K562 (cell line): Measurements from ENCODE around the gene ZNF778. TPM values are rescaled to one million over a fixed set of nuclear protein-coding genes. Genes with fewer than 3 reads are reported as not detected.

Experiments used
- ATAC-seq: fragments of 200-7000 bp; cut with Tn5 transposase; 3 replicates; pipeline ENCODE4 v1.9.1; 2020; ENCODE audit warnings: moderate library complexity
- BruUV-seq: library from RNA; stranded (reverse); fragments of 400-500 nt; replicated peaks from 2 replicates; lab custom pipeline; 2021; lab: Mats Ljungman, UMichigan
- CTCF ChIA-PET: fragments of 300-600 bp; formaldehyde crosslinking; extraction: SDS; loops from one replicate; lab custom pipeline; 2021; ENCODE audit warnings: low intra/inter-chr PET ratio; lab: Yijun Ruan, JAX
- POLR2A ChIA-PET: fragments of 300-600, 350-650 bp; sonication (Branson Sonifier 250); formaldehyde crosslinking; extraction: SDS; loops from one replicate; lab custom pipeline; 2021; ENCODE audit warnings: antibody characterized with exemption, inconsistent platforms; lab: Yijun Ruan, JAX
- DNase-seq, 4 experiments: peaks; one replicate each; pipeline versions ENCODE4 v3.0.0 to v3.0.0-alpha.2; 2011 to 2018; ENCODE audit warnings: low spot score in 3 of 4, mixed read lengths in 3 of 4; ENCODE audit errors: extremely low read depth in 1 of 4
- FAIRE-seq: peaks from 2 replicates; lab custom pipeline; 2011; peaks lifted over from hg19 to GRCh38; lab: Jason Lieb, UNC
- H2AFZ ChIP-seq: 2 replicates; pipeline ENCODE4 v1.6.0; 2011; ENCODE audit warnings: low read depth, low read length, control low read depth, inconsistent platforms
- H3K27ac ChIP-seq: fragments of 200-600 bp; 3 replicates; pipeline ENCODE4 v1.8.0; 2011; ENCODE audit warnings: low read depth, mild to moderate bottlenecking, control low read depth, inconsistent platforms, low read length, moderate library complexity, mixed read lengths; ENCODE audit errors: extremely low read depth
- H3K27me3 ChIP-seq, 2 experiments: fragments of 300-600 bp in 1 of 2; 2 replicates in 1 of 2; 3 replicates in 1 of 2; pipeline versions ENCODE4 v1.6.0 to v1.8.0; 2011; ENCODE audit warnings: inconsistent platforms in 2 of 2, low read length in 2 of 2, mild to moderate bottlenecking in 1 of 2, mixed read lengths in 1 of 2, moderate library complexity in 1 of 2; ENCODE audit not compliant: control insufficient read depth in 2 of 2, insufficient read depth in 2 of 2
- H3K36me3 ChIP-seq: fragments of 300-600 bp; 3 replicates; pipeline ENCODE4 v1.8.0; 2011; ENCODE audit warnings: mild to moderate bottlenecking, low read length, inconsistent platforms; ENCODE audit not compliant: control insufficient read depth, insufficient read depth
- H3K4me1 ChIP-seq, 2 experiments: fragments of 200-600 bp in 1 of 2; replicated peaks in 1 of 2; 2 replicates in 1 of 2; 3 replicates in 1 of 2; pipeline versions ENCODE4 v1.5.1 to v1.8.0; 2011; ENCODE audit warnings: inconsistent platforms in 2 of 2, low read length in 2 of 2, mild to moderate bottlenecking in 1 of 2, mixed read lengths in 1 of 2, moderate library complexity in 1 of 2; ENCODE audit not compliant: control insufficient read depth in 2 of 2, insufficient read depth in 2 of 2
- H3K4me2 ChIP-seq: 2 replicates; pipeline ENCODE4 v1.6.1; 2011; ENCODE audit warnings: low read length, control low read depth, inconsistent platforms, mixed read lengths; ENCODE audit not compliant: insufficient read depth
- H3K4me3 ChIP-seq: fragments of 200-600 bp; sonication (generic), shearing (Covaris generic); 2 replicates; pipeline ENCODE4 v1.5.1; 2016; ENCODE audit warnings: control low read depth, inconsistent platforms
- H3K79me2 ChIP-seq: fragments of 200-600 bp; 3 replicates; pipeline ENCODE4 v1.8.0; 2011; ENCODE audit warnings: low read length, inconsistent platforms; ENCODE audit not compliant: control insufficient read depth, insufficient read depth
- H3K9ac ChIP-seq, 2 experiments: 2 replicates each; pipeline versions ENCODE4 v1.6.0 to v1.6.1; 2011; ENCODE audit warnings: low read depth in 2 of 2, low read length in 2 of 2, control low read depth in 1 of 2, inconsistent platforms in 1 of 2, mild to moderate bottlenecking in 1 of 2, mixed read lengths in 1 of 2; ENCODE audit not compliant: insufficient read depth in 1 of 2
- H3K9me1 ChIP-seq: one replicate; pipeline ENCODE4 v1.6.0; 2011; ENCODE audit warnings: inconsistent platforms, mild to moderate bottlenecking, low read length, moderate library complexity; ENCODE audit not compliant: control insufficient read depth, insufficient read depth
- H3K9me3 ChIP-seq: replicated peaks from 2 replicates; pipeline ENCODE4 v1.5.1; 2011; ENCODE audit warnings: low read depth, low read length, inconsistent platforms; ENCODE audit not compliant: control insufficient read depth, insufficient read depth
- H4K20me1 ChIP-seq: replicated peaks from 2 replicates; pipeline ENCODE4 v1.6.1; 2011; ENCODE audit warnings: low read length, inconsistent platforms, mixed read lengths; ENCODE audit not compliant: control insufficient read depth, insufficient read depth
- EP300 ChIP-seq: IDR thresholded peaks from 2 replicates; pipeline ENCODE4 v1.6.1; 2012; ENCODE audit warnings: low read length, improper control_type of control experiment
- ETV1 ChIP-seq: fragments of 450-650 bp; conservative IDR thresholded peaks from 2 replicates; pipeline ENCODE4 v1.6.1; 2016; ENCODE audit warnings: missing genetic modification characterization, control low read depth, low read depth, missing compliant biosample characterization
- MBD1 ChIP-seq: fragments of 250-450 bp; sonication (Bioruptor Pico); IDR thresholded peaks from 2 replicates; pipeline ENCODE4 v1.8.0; 2022; ENCODE audit warnings: inconsistent platforms
- POU5F1 ChIP-seq: fragments of 150-350 bp; IDR thresholded peaks from 2 replicates; pipeline ENCODE4 v1.6.1; 2014; ENCODE audit warnings: borderline replicate concordance, low read length, low read depth, mild to moderate bottlenecking; ENCODE audit not compliant: partially characterized antibody
- RERE ChIP-seq: sonication (generic); formaldehyde crosslinking; IDR thresholded peaks from 2 replicates; pipeline ENCODE4 v1.8.0; 2023; ENCODE audit warnings: missing genetic modification reagents, mild to moderate bottlenecking, borderline replicate concordance
- RUNX1 ChIP-seq: sonication (generic); IDR thresholded peaks from 2 replicates; pipeline ENCODE4 v1.6.1; 2016; ENCODE audit warnings: antibody characterized with exemption, low read depth
- TCF7 ChIP-seq: sonication (generic); IDR thresholded peaks from 2 replicates; pipeline ENCODE4 v1.6.1; 2016; ENCODE audit warnings: antibody characterized with exemption, borderline replicate concordance
- ZBTB33 ChIP-seq: sonication (generic); formaldehyde crosslinking; IDR thresholded peaks from 2 replicates; pipeline ENCODE4 v1.8.1; 2023; ENCODE audit warnings: mild to moderate bottlenecking, missing genetic modification reagents
- ZNF436 ChIP-seq: fragments of 250-450, 450-650 bp; sonication (Bioruptor Pico); formaldehyde crosslinking; IDR thresholded peaks from 2 replicates; pipeline ENCODE4 v1.7.0; 2020; ENCODE audit warnings: mild to moderate bottlenecking
- ZNF511 ChIP-seq: sonication (generic); formaldehyde crosslinking; IDR thresholded peaks from 2 replicates; pipeline ENCODE4 v1.8.0; 2022; ENCODE audit warnings: mild to moderate bottlenecking, missing genetic modification reagents
- ZNF785 ChIP-seq: fragments of 250-450 bp; sonication (Bioruptor Pico); IDR thresholded peaks from 2 replicates; pipeline ENCODE4 v1.4.0; 2020; ENCODE audit warnings: mild to moderate bottlenecking
- WGBS: fragments of 100-300 bp; shearing (Covaris generic); methylation state at CpG from one replicate; pipeline ENCODE4 v1.1.6; 2016; ENCODE audit warnings: low coverage, mixed read lengths; ENCODE audit not compliant: insufficient coverage; ENCODE audit errors: missing lambda C conversion rate; 5-methylcytosine and 5-hydroxymethylcytosine counted together
- in situ Hi-C: fragments of 300-500 bp; cut with MboI; formaldehyde crosslinking; loops from 4 replicates; pipeline ENCODE4 v1.15.0; 2018; ENCODE audit warnings: inconsistent platforms, mixed read lengths
- intact Hi-C: fragments of 100-400 bp; cut with micrococcal nuclease; formaldehyde crosslinking; loops from 2 replicates; pipeline ENCODE4 v1.14.2; 2022
- polyA plus RNA-seq, 8 experiments: library from polyadenylated mRNA; depleted of rRNA in 4 of 8; stranded (reverse) in 5 of 8; unstranded in 3 of 8; fragments of >200 nt; fragmentation: Nextera tagmentation in 2 of 8; fragmentation: Illumina TruSeq in 1 of 8; extraction: Ambion mirVana in 2 of 8; extraction: Trizol in 1 of 8; gene quantifications; 2 replicates each; pipeline versions ENCODE4 v1.2.1 to v1.2.3, GENCODE V29; 2011 to 2014; ENCODE audit warnings: inconsistent platforms in 1 of 8, missing spikeins in 1 of 8
- total RNA-seq, 7 experiments: library from RNA; depleted of rRNA in 6 of 7; stranded (reverse); fragments of >200 nt in 6 of 7; fragmentation: Illumina TruSeq in 2 of 7; extraction: Trizol in 2 of 7; gene quantifications; 2 replicates each; pipeline versions ENCODE4 v1.2.1 to v1.2.3, GENCODE V29; 2011 to 2021; ENCODE audit warnings: low replicate concordance in 1 of 7

The ZNF778 gene
- total and polyA plus RNA-seq, 9 of the 15 experiments (the other 6 are each of a cell fraction or from before 2014, with no cell fraction given) = 0.70 to 60.6 (median 7.5) TPM

GRCh38 chr16:89222931-89223330, 5.4 kb downstream of the ZNF778 start (continued):
- TF ChIP-seq ZNF511 (CRISPR knock-in tag) (no peak), RUNX1 (no peak), MBD1 (CRISPR knock-in tag) (no peak), ZNF436 (CRISPR knock-in tag) (no peak), TCF7 (no peak), EP300 (no peak), ZNF785 (CRISPR knock-in tag) (no peak), POU5F1 (no peak), ETV1 (tag) (no peak)
- TF ChIP-seq, all 486 proteins: peak for 0

- WGBS = 95% methylated on average over 10 of the region's 10 CpGs
- Histone ChIP-seq H2AFZ (no peak overlapping the region), H3K9me1 (no peaks in the 10 kb centered on the region), H3K27me3 (no peaks in the 10 kb centered on the region), H3K4me3 (no peak overlapping the region), H4K20me1 (no peaks in the 10 kb centered on the region), H3K4me2 (no peak overlapping the region), H3K4me1 (peaks cover 2 to 5% of the 10 kb centered on the region in 2 experiments; a peak in 3 of 5 replicates), H3K27ac (no peak overlapping the region), H3K79me2 (peaks cover 10% of the 10 kb centered on the region; the same call in 2 of the 3 replicates), H3K36me3 (peaks cover 86% of the 10 kb centered on the region), H3K9ac (no peak overlapping the region), H3K9me3 (peaks cover 37% of the 10 kb centered on the region)
- ChIA-PET POLR2A (no interaction called here), CTCF (no interaction called here)
- intact Hi-C loops (no loop called here), in situ Hi-C loops (no loop called here)
- DNase-seq (no peak), ATAC-seq (no peak), FAIRE-seq (no peak)
- BruUV-seq = no TSS peak
- TF ChIP-seq RERE (CRISPR knock-in tag) (no peak), ZBTB33 (CRISPR knock-in tag) (peak; percentile 94)
Measured at GRCh38 chr16:89224665-89225064, 7.2 kb downstream of the ZNF778 start.
